NCI-H2171 (cell line): Measurements from ENCODE around the gene CUTA.
A peak's percentile ranks its signal among the peaks of the same experiment; 100 is the strongest.
"Not testable (repeated sequence)": the region's sequence is repeated elsewhere in the genome, so short reads cannot be mapped to it uniquely, and the experiment has no call there.

Experiments
- DNase-seq: peaks from one replicate; lab custom pipeline; 2025; lab: John Stamatoyannopoulos, UW

The CUTA gene

DNA sequence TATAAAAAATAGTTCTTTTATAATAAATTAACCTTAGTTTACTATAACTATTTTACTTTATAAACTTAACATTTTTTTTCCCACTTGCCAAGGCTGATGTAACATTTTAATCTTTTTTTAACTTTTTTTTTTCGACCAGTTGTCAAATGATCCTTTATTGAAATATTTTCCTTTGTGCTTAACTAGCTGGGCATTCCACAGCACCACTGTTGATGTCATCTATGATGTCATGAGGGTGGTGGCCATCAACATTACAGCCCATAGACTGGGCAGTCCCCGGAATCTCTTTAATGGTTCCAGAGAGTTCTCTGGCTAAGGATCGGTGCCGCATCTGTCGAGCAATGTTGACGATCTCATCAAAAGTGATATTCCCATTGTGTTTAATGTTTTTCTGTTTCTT lies 18.0 kb downstream of the CUTA start:
- DNase-seq = not testable (repeated sequence)

DNA sequence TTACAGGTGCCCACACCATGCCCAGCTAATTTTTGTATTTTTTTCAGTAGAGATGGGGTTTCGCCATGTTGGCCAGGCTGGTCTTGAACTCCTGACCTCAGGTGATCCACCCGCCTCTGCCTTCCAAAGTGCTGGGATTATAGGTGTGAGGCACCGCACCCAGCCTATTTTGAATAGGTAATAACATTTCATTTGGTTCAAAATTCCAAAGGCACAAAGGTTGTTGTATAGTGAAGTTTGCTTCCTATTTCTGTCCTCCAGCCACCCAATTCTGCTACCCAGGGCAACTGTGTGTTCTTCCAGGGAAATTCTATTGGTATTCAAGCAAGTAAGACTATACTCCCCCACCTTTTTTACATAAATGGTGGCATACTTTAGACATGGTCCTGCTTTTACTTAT lies 19.3 kb downstream of the CUTA start:
- not testable (repeated sequence) for DNase-seq

- no peak for DNase-seq
These were observed 20.4 kb downstream of the CUTA start for GRCh38 chr6:33397541-33397940.

DNA sequence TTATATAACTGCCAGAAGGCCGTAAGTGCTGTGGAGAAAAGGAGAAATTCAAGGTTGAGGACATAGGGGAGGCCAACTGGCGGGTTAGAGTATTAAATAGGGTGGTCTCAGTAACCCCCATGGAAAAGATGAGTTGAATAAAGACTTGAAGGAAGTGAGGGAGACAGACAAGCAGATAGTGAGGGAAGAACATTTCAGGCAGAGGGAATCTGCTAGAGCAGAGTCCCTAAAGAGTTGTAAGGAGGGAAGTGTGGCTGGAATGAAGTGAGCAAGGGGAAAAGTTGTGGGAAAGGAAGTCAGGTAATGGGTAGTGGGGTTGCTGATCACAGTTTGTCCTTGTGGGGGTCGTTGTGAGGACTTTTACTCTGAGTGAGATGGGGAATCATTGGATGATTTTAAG lies 24.9 kb downstream of the CUTA start:
- DNase-seq = no peak

DNA sequence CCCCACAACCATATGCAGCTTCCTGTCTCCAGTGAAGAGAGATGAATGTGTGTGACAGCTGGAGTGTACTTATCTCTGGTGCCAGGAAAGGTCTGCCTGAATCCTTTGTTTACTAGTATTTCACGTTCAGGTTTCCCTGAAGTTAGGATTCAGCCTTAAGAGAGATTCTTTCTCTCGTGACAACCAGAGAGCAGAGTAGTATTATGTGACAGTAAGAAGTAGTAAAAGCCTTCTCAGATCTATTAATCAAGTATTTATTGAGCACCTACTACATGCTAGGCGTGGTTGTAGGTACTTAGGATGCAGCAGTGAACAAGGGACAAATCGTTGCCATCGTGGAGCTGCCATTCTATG lies 25.3 kb downstream of the CUTA start:
- peak; percentile 8 for DNase-seq

- DNase-seq = no peak
These were observed 25.8 kb downstream of the CUTA start for GRCh38 chr6:33391922-33392594.

DNA sequence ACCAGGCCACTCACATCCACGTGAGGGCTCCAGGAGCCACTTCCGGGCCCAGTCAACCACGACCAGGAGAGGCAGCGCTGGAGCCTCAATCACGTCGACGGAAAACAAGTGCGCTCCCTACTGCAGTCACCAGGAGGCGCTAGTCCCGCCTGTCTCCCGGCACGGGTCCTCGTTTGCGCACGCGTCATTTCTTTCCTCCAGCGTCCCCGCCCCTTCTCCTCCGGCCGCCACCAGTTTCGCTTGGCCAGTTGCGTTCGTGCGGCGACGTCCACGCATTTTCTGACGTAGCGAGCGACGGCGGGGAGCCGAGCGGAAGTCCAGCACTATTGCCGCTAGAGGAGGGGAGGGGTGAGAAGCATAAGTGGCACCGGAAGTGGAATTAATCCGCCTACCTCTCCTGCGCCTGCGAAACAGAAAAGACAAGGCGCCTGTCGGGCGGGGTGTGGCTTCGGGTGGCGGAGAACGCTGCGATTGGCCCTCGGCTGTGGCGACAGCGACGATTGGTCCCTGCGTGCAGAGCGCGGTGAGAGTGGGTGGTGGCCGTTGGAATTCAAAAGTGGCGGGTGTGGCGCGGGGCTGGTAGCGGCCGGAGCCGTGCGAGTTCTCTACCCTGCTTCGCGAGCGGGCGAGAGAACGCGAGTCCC lies 26.5 kb downstream of the CUTA start, which contains the start of gene KIFC1:
TSS of gene KIFC1 (plus strand) at position 546 of the 644 bp plus-strand sequence. CDS start 163 bp downstream, outside the sequence.
- peak; percentile 98 for DNase-seq

- no peak for DNase-seq
These were observed 27.1 kb downstream of the CUTA start for GRCh38 chr6:33390767-33391277.

DNA sequence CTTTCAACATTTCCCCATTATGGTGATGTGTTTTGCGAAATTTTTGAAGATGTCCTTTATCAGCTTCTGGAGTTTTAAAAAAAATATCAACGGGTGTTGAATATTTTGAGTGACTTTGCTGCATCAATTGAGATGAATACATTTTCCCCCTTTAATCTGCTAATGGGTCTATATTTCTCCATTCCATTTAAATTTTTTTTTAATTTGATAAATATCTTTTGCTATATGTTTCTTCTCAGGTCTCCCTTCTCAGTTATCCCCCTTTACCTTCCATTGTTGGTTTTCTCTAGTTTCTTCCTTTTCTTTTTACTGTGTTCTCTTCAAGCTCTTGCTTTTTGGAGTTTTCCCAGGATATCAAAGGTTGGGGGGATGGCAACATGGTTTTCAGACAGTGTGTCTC lies 27.7 kb downstream of the CUTA start:
- DNase-seq = no peak

GRCh38 chr6:33384581-33385020 lies 33.3 kb downstream of the CUTA start:
- no peak for DNase-seq

- no peak for DNase-seq
These were observed 34.3 kb downstream of the CUTA start for GRCh38 chr6:33383427-33384185.

DNA sequence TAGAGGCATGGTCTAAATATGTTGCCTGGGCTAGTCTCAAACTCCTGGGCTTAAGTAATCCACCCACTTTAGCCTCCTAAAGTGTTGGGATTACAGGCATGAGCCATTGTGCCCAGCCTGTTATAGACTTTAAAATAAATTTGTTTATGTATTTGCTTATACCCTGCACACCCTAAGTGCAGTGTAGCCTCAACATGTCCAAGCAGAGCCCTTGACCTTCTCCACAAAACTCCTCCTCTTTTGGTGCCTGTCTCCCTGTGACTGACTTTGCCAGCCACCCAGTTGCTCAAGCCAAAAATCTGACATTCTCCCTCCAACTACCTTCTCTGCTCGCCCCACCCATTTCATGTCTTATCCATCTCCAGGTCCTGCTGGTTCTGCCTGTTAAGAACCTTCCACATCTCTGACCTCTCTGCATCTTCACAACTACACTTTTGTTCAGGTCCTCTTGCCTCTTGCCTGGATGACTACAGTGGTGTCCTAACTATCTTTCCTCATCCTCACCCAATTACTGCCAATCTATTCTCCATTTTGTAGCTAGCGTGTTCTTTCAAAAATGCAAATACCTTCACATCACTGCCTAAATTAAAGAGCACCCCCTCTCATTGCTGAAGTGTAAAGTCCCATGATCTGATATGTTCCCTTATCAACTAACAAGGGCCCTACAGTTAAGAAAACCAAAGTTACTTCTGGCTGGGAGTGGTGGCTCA lies 37.5 kb downstream of the CUTA start:
- DNase-seq = no peak

DNA sequence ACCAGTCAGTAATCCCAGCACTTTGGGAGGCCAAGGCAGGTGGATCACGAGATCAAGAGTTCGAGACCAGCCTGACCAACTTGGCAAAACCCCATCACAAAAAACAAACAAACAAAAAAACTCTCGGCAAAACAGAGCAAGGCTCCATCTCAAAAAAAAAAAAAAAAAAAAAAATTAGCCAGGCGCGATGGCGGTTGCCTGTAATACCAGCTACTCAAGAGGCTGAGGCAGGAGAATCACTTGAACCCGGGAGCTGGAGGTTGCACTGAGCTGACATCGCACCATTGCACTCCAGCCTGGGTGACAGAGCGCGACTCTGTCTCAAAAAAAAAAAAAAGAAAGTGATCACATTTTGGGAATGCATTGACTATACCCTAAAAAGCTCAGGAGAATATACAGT lies 38.7 kb downstream of the CUTA start:
- not testable (repeated sequence) for DNase-seq

- DNase-seq = no peak
These were observed 40.7 kb downstream of the CUTA start for GRCh38 chr6:33377171-33377570.

- DNase-seq = no peak
These were observed 42.7 kb downstream of the CUTA start for GRCh38 chr6:33375143-33375671.

DNA sequence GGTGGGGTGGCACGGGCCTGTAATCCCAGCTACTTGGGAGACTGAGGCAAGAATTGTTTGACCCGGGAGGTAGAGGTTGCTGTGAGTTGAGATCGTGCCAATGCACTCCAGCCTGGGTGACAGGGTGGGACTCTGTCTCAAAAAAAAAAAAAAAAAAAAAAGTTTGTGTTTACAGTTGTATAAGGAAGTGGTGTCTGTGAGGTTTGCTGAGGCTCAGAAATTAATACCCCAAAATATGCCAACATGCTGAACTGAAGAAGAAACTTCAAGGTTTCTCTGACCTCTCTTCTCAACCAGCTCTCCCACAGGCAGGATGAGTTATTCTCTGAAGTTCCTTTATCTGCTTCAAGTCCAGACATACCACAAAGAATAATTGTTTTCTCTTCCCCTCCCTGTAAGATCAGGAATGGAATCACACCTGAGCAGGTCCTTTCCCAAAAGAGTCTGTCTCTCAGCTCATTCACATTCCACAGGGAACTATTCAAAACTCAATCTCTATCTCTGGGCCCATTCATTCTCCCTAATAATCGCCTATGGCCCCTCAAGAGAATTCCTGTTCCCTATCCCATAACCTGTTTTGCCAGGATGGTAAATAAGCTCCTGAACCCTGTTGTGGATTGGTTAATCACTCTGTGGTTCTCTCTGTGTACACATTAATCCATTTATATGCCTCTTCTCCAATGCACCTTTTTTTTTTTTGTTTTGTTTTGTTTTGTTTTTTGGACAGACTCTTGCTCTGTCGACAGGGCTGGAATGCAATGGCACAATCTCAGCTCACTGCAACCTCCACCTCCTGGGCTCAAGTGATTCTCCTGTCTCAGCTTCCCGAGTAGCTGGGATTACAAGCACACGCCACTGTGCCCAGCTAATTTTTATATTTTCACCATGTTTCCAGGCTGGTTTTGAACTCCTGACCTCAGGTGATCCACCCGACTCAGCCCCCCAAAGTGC lies 43.7 kb downstream of the CUTA start:
- DNase-seq = no peak

- peak; percentile 62 for DNase-seq
These were observed 45.3 kb downstream of the CUTA start for GRCh38 chr6:33372526-33373123.

DNA sequence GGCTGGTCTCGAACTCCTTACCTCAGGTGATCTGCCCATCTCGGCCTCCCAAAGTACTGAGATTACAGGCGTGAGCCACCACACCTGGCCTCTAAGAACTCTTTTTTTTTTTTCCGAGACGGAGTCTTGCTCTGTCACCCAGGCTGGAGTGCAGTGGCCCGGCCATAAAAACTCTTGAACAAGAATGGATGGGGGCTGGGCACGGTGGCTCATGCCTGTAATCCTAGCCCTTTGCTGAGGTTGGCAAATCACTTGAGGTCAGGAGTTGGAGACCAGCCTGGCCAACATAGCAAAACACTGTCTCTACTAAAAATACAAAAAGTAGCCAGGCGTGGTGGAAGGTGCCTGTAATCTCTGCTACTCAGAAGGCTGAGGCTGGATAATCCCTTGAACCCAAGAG lies 46.0 kb downstream of the CUTA start:
- not testable (repeated sequence) for DNase-seq

DNA sequence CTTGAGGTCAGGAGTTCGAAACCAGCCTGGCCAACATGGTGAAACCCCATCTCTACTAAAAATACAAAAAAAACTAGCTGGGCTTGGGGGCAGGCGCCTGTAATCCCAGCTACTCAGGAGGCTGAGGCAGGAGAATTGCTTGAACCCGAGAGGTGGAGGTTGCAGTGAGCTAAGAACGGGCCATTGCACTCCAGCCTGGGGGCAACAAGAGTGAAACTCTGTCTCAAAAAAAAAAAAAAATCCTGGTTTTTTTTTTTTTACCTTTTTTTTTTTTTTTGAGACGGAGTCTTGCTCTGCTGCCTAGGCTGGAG lies 50.2 kb downstream of the CUTA start:
- DNase-seq = not testable (repeated sequence)

- no peak for DNase-seq
These were observed 50.7 kb downstream of the CUTA start for GRCh38 chr6:33367009-33367714.
